IMR-90 (cell line): Measurements from ENCODE around the gene GLS2. TPM values are rescaled to one million over a fixed set of nuclear protein-coding genes. Genes with fewer than 3 reads are reported as not detected.

Source experiments
- ATAC-seq: fragments of 200-7000 bp; cut with Tn5 transposase; 2 replicates; pipeline ENCODE4 v1.9.1; 2020; ENCODE audit warnings: low read depth, mild to moderate bottlenecking, moderate library complexity
- BruUV-seq: library from RNA; stranded (reverse); fragments of 400-500 nt; replicated peaks from 2 replicates; lab custom pipeline; 2021; lab: Mats Ljungman, UMichigan
- CTCF ChIA-PET: fragments of 300-600 bp; formaldehyde crosslinking; extraction: SDS; loops from one replicate; lab custom pipeline; 2021; ENCODE audit warnings: antibody characterized with exemption; lab: Yijun Ruan, JAX
- POLR2A ChIA-PET: fragments of 300-600 bp; sonication (Branson Sonifier 250); formaldehyde crosslinking; loops from one replicate; lab custom pipeline; 2022; ENCODE audit warnings: antibody characterized with exemption; ENCODE audit not compliant: unreplicated experiment; lab: Charles Lee
- DNase-seq: peaks from one replicate; pipeline ENCODE4 v3.0.0; 2013
- H2AFZ ChIP-seq: replicated peaks from 2 replicates; pipeline ENCODE3; 2013; ENCODE audit warnings: low read length, mild to moderate bottlenecking; ENCODE audit not compliant: poor library complexity
- H2AK5ac ChIP-seq: 2 replicates; pipeline ENCODE4 v1.6.1; 2013; ENCODE audit warnings: low read depth, low read length, inconsistent platforms
- H2AK9ac ChIP-seq: replicated peaks from 2 replicates; pipeline ENCODE3; 2013; ENCODE audit warnings: mild to moderate bottlenecking, low read depth, low read length, moderate library complexity; ENCODE audit not compliant: poor library complexity
- H2BK120ac ChIP-seq: 2 replicates; pipeline ENCODE4 v1.6.1; 2013; ENCODE audit warnings: low read depth, low read length, inconsistent platforms
- H2BK15ac ChIP-seq: 3 replicates; pipeline ENCODE4 v1.6.1; 2013; ENCODE audit warnings: low read depth, low read length, inconsistent platforms
- H2BK20ac ChIP-seq: 2 replicates; pipeline ENCODE4 v1.6.1; 2013; ENCODE audit warnings: low read depth, mild to moderate bottlenecking, inconsistent platforms, low read length, moderate library complexity
- H2BK5ac ChIP-seq: 2 replicates; pipeline ENCODE4 v1.6.1; 2013; ENCODE audit warnings: mild to moderate bottlenecking, low read depth, low read length, inconsistent platforms; ENCODE audit not compliant: poor library complexity, severe bottlenecking
- H3K14ac ChIP-seq: replicated peaks from 2 replicates; pipeline ENCODE4 v1.6.1; 2013; ENCODE audit warnings: low read depth, low read length, inconsistent platforms
- H3K18ac ChIP-seq: 2 replicates; pipeline ENCODE4 v1.6.1; 2013; ENCODE audit warnings: low read depth, low read length, control low read depth
- H3K23ac ChIP-seq: 2 replicates; pipeline ENCODE4 v1.6.1; 2013; ENCODE audit warnings: low read depth, low read length, inconsistent platforms
- H3K27ac ChIP-seq: 2 replicates; pipeline ENCODE4 v1.5.1; 2013; ENCODE audit warnings: mild to moderate bottlenecking, control low read depth, low read length; ENCODE audit not compliant: insufficient read depth
- H3K27me3 ChIP-seq: 2 replicates; pipeline ENCODE4 v1.6.1; 2013; ENCODE audit warnings: low read length; ENCODE audit not compliant: control insufficient read depth, insufficient read depth
- H3K36me3 ChIP-seq: 2 replicates; pipeline ENCODE4 v1.6.1; 2013; ENCODE audit warnings: low read length, mixed read lengths; ENCODE audit not compliant: control insufficient read depth, insufficient read depth
- H3K4ac ChIP-seq: 2 replicates; pipeline ENCODE4 v1.6.1; 2013; ENCODE audit warnings: low read depth, low read length, inconsistent platforms
- H3K4me1 ChIP-seq: 2 replicates; pipeline ENCODE4 v1.6.1; 2013; ENCODE audit warnings: low read length, mixed read lengths; ENCODE audit not compliant: control insufficient read depth, insufficient read depth
- H3K4me2 ChIP-seq: 2 replicates; pipeline ENCODE4 v1.6.1; 2013; ENCODE audit warnings: low read depth, mild to moderate bottlenecking, control low read depth, low read length, moderate library complexity
- H3K4me3 ChIP-seq: 2 replicates; pipeline ENCODE4 v1.5.1; 2013; ENCODE audit warnings: low read depth, mild to moderate bottlenecking, control low read depth, low read length, moderate library complexity; ENCODE audit not compliant: insufficient read depth
- H3K56ac ChIP-seq: 2 replicates; pipeline ENCODE4 v1.6.1; 2013; ENCODE audit warnings: low read length, inconsistent platforms; ENCODE audit not compliant: insufficient read depth; ENCODE audit errors: extremely low read depth
- H3K79me1 ChIP-seq, 2 experiments: 2 replicates each; pipeline ENCODE4 v1.6.1; 2013; ENCODE audit warnings: low read length in 2 of 2, inconsistent platforms in 1 of 2, low read depth in 1 of 2
- H3K9ac ChIP-seq: 2 replicates; pipeline ENCODE4 v1.6.1; 2013; ENCODE audit warnings: low read depth, low read length, control low read depth
- H3K9me1 ChIP-seq: 2 replicates; pipeline ENCODE4 v1.6.1; 2013; ENCODE audit warnings: low read length, inconsistent platforms; ENCODE audit not compliant: insufficient read depth
- H3K9me3 ChIP-seq: 2 replicates; pipeline ENCODE4 v1.6.1; 2013; ENCODE audit warnings: low read length; ENCODE audit not compliant: control insufficient read depth, insufficient read depth
- H4K20me1 ChIP-seq: 2 replicates; pipeline ENCODE4 v1.6.1; 2013; ENCODE audit warnings: low read length, inconsistent platforms; ENCODE audit not compliant: insufficient read depth
- H4K5ac ChIP-seq: 2 replicates; pipeline ENCODE4 v1.6.1; 2013; ENCODE audit warnings: mild to moderate bottlenecking, low read depth, low read length, control low read depth
- H4K8ac ChIP-seq, 2 experiments: 2 replicates each; pipeline ENCODE4 v1.6.1; 2013; ENCODE audit warnings: low read depth in 2 of 2, low read length in 2 of 2, control low read depth in 1 of 2, inconsistent platforms in 1 of 2
- H4K91ac ChIP-seq: 2 replicates; pipeline ENCODE4 v1.6.1; 2013; ENCODE audit warnings: low read depth, low read length, inconsistent platforms; ENCODE audit not compliant: insufficient read depth
- BHLHE40 ChIP-seq: fragments of 150-350 bp; IDR thresholded peaks from 2 replicates; pipeline ENCODE4 v1.6.1; 2016; ENCODE audit warnings: mild to moderate bottlenecking, low read depth, low read length
- CEBPB ChIP-seq: IDR thresholded peaks from 2 replicates; pipeline ENCODE4 v1.6.1; 2012; ENCODE audit warnings: low read depth, low read length, improper control_type of control experiment
- CHD1 ChIP-seq: IDR thresholded peaks from 2 replicates; pipeline ENCODE4 v1.6.1; 2012; ENCODE audit warnings: low read depth, low read length, improper control_type of control experiment
- CTCF ChIP-seq: conservative IDR thresholded peaks from 2 replicates; pipeline ENCODE4 v1.5.1; 2012; ENCODE audit warnings: mild to moderate bottlenecking, low read depth, low read length, improper control_type of control experiment
- ELK1 ChIP-seq: fragments of 150-350 bp; IDR thresholded peaks from 2 replicates; pipeline ENCODE4 v1.6.1; 2016; ENCODE audit warnings: low read depth, mild to moderate bottlenecking, low read length, moderate library complexity, borderline replicate concordance
- FOS ChIP-seq: fragments of 150-350 bp; IDR thresholded peaks from 2 replicates; pipeline ENCODE4 v1.6.1; 2016; ENCODE audit warnings: low read depth, low read length
- MAFK ChIP-seq: IDR thresholded peaks from 2 replicates; pipeline ENCODE4 v1.6.1; 2012; ENCODE audit warnings: low read depth, low read length, improper control_type of control experiment
- MAZ ChIP-seq: IDR thresholded peaks from 2 replicates; pipeline ENCODE4 v1.6.1; 2012; ENCODE audit warnings: low read depth, mild to moderate bottlenecking, low read length, improper control_type of control experiment, moderate library complexity, borderline replicate concordance
- MXI1 ChIP-seq: IDR thresholded peaks from 2 replicates; pipeline ENCODE4 v1.6.1; 2012; ENCODE audit warnings: low read depth, mild to moderate bottlenecking, low read length, moderate library complexity, borderline replicate concordance
- NFE2L2 ChIP-seq: fragments of 150-350 bp; IDR thresholded peaks from 2 replicates; pipeline ENCODE4 v1.6.1; 2016; ENCODE audit warnings: low read depth, mild to moderate bottlenecking, low read length
- POLR2A ChIP-seq: IDR thresholded peaks from 2 replicates; pipeline ENCODE4 v1.6.1; 2012; ENCODE audit warnings: mild to moderate bottlenecking, low read depth, low read length
- RAD21 ChIP-seq: IDR thresholded peaks from 2 replicates; pipeline ENCODE4 v1.6.1; 2012; ENCODE audit warnings: low read length, improper control_type of control experiment
- RCOR1 ChIP-seq: IDR thresholded peaks from 2 replicates; pipeline ENCODE4 v1.6.1; 2012; ENCODE audit warnings: mild to moderate bottlenecking, low read length, improper control_type of control experiment; ENCODE audit not compliant: insufficient replicate concordance
- RFX5 ChIP-seq: IDR thresholded peaks from 2 replicates; pipeline ENCODE4 v1.8.0; 2012; ENCODE audit warnings: low read depth, mild to moderate bottlenecking, low read length, moderate library complexity
- SMC3 ChIP-seq: fragments of 150-350 bp; IDR thresholded peaks from 2 replicates; pipeline ENCODE4 v1.6.1; 2016; ENCODE audit warnings: low read depth, mild to moderate bottlenecking, antibody characterized with exemption, low read length, moderate library complexity
- WGBS, 2 experiments: methylation state at CpG; one replicate each; pipeline versions ENCODE4 v1.1.5 to v1.1.7; 2013; ENCODE audit warnings: missing lambda C conversion rate in 2 of 2; ENCODE audit not compliant: insufficient read length in 1 of 2; ENCODE audit errors: extremely low coverage in 2 of 2; 5-methylcytosine and 5-hydroxymethylcytosine counted together
- dilution Hi-C: fragments of 300-500 bp; cut with HindIII; formaldehyde crosslinking; loops from one replicate; pipeline ENCODE4 v1.14.3; 2018; ENCODE audit warnings: low sequenced_read_pairs; ENCODE audit not compliant: unreplicated experiment
- in situ Hi-C: fragments of 300-500 bp; cut with MboI; formaldehyde crosslinking; loops from 3 replicates; pipeline ENCODE4 v1.14.3; 2019; ENCODE audit warnings: low sequenced_read_pairs, inconsistent platforms, mixed read lengths
- intact Hi-C: fragments of 100-400 bp; cut with micrococcal nuclease; formaldehyde crosslinking; loops from 2 replicates; pipeline ENCODE4 v1.10.0; 2022
- polyA plus RNA-seq, 3 experiments: library from polyadenylated mRNA; depleted of rRNA; stranded (reverse); fragments of >200 nt; gene quantifications; 2 replicates each; pipeline ENCODE4 v1.2.3, GENCODE V29; 2012; ENCODE audit warnings: low replicate concordance in 1 of 3
- total RNA-seq: library from RNA; depleted of rRNA; stranded (reverse); fragments of >200 nt; gene quantifications from 2 replicates; pipeline ENCODE4 v1.2.3, GENCODE V29; 2012
- TF ChIP-seq, protein P1 (sequence below): fragments of 150-350 bp; IDR thresholded peaks from 2 replicates; pipeline ENCODE4 v1.6.1; 2017; ENCODE audit warnings: mild to moderate bottlenecking, antibody characterized with exemption, low read length, low read depth

GLS2 gene
- total and polyA plus RNA-seq, 2 of the 4 experiments (the other 2 are of a cell fraction): 0.21 to 0.36 TPM

DNA sequence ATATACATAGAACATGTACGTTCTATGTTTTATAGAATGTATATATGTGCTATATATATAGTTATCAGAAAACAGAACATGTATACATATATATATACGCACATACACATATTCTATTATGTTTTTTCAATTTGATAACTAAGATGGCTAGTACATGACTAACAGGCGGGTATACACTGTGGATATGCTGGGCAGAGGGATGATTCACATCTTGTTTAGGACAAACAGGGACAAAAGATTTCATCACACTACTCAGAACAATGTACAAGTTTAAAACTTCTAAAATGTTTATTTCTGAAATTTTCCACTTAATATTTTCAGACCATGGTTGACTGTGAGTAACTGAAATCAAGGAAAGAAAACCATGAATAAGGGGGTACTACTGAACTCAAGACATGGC is 56.1 kb downstream of the GLS2 start:
- H3K4me3 ChIP-seq: no peak overlapping the region
- H3K27ac ChIP-seq: no peak overlapping the region
- peaks cover 3% of the 10 kb centered on the region; the same call in 1 of the 2 replicates for H3K9me1 ChIP-seq
- no peak overlapping the region for H2BK5ac ChIP-seq
- H2BK15ac ChIP-seq: no peak overlapping the region
- H2BK20ac ChIP-seq: no peak overlapping the region
- H3K4ac ChIP-seq: no peak overlapping the region
- no peak overlapping the region for H4K91ac ChIP-seq
- H3K36me3 ChIP-seq: peaks cover 11% of the 10 kb centered on the region
- H3K56ac ChIP-seq: no peak overlapping the region
- H4K8ac ChIP-seq: no peak overlapping the region
- no peak overlapping the region for H3K14ac ChIP-seq
- no CpG with 5 or more reads among the region's 3 CpGs for WGBS, 2 experiments
- H2BK120ac ChIP-seq: no peak overlapping the region
- no peak overlapping the region for H2AK5ac ChIP-seq
- no peak overlapping the region for H4K5ac ChIP-seq
- H3K9me3 ChIP-seq: no peaks in the 10 kb centered on the region
- ChIA-PET POLR2A (no interaction called here), CTCF (no interaction called here)
- no peak for TF ChIP-seq NFE2L2
- TF ChIP-seq CHD1: no peak
- no peak for TF ChIP-seq POLR2A
- TF ChIP-seq RAD21: no peak
- no peak for TF ChIP-seq RFX5
- no peak for TF ChIP-seq MXI1
- TF ChIP-seq ELK1: no peak
- TF ChIP-seq MAZ: no peak
- no peak for TF ChIP-seq SMC3
- no peak for TF ChIP-seq FOS
- no peak for TF ChIP-seq BHLHE40
- TF ChIP-seq RCOR1: no peak
- TF ChIP-seq CEBPB: no peak
- TF ChIP-seq MAFK: no peak
- no peak for TF ChIP-seq CTCF
- TF ChIP-seq, protein P1, sequence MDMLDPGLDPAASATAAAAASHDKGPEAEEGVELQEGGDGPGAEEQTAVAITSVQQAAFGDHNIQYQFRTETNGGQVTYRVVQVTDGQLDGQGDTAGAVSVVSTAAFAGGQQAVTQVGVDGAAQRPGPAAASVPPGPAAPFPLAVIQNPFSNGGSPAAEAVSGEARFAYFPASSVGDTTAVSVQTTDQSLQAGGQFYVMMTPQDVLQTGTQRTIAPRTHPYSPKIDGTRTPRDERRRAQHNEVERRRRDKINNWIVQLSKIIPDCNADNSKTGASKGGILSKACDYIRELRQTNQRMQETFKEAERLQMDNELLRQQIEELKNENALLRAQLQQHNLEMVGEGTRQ: no peak
- in situ Hi-C loops (no loop called here), intact Hi-C loops (no loop called here), dilution Hi-C loops (no loop called here)
- H2AK9ac ChIP-seq: no peak overlapping the region
- H3K27me3 ChIP-seq: no peaks in the 10 kb centered on the region
- peak; percentile 43 for DNase-seq
- H3K79me1 ChIP-seq: peaks cover 1 to 25% of the 10 kb centered on the region in 2 experiments; a peak in 2 of 4 replicates
- peak; percentile 65 for ATAC-seq
- H3K4me2 ChIP-seq: no peak overlapping the region
- H3K18ac ChIP-seq: no peak overlapping the region
- no peak overlapping the region for H2AFZ ChIP-seq
- no peak overlapping the region for H3K23ac ChIP-seq
- BruUV-seq: no TSS peak
- H3K4me1 ChIP-seq: no peaks in the 10 kb centered on the region
- no peak overlapping the region for H3K9ac ChIP-seq
- no peaks in the 10 kb centered on the region for H4K20me1 ChIP-seq
